Limb (tissue), 2 donors: ENCODE results near the gene SGSM1.
A peak's percentile ranks its signal among the peaks of the same experiment; 100 is the strongest.

ENCODE experiments used
- DNase-seq, 2 donors: peaks; one replicate each; pipeline ENCODE4 v3.0.0-alpha.2; 2016; ENCODE audit errors: extremely low spot score in 2 of 2

The SGSM1 gene

GRCh38 chr22:24948356-24949202, 142.6 kb downstream of the SGSM1 start:
- DNase-seq = no peak

- DNase-seq = no peak
These were observed 144.4 kb downstream of the SGSM1 start for GRCh38 chr22:24950272-24950902.

- peak; percentile 74 to 93 for DNase-seq
These were observed 146.2 kb downstream of the SGSM1 start, which contains the start of gene KIAA1671 for GRCh38 chr22:24951942-24952836. KIAA1671 (plus strand) TSS chr22:24952716; CDS start chr22:25028000, 75,284 bp downstream.

- DNase-seq = peak in 1 of 2 donors; percentile 40
These were observed 146.9 kb downstream of the SGSM1 start for GRCh38 chr22:24952837-24953383.

GRCh38 chr22:24953384-24954113, 147.5 kb downstream of the SGSM1 start:
- DNase-seq = peak in 1 of 2 donors; percentile 45

- no peak for DNase-seq
These were observed 148.1 kb downstream of the SGSM1 start for GRCh38 chr22:24954114-24954463.

GRCh38 chr22:24954856-24955255, 148.8 kb downstream of the SGSM1 start:
- DNase-seq = no peak

GRCh38 chr22:24957043-24957442, 151.0 kb downstream of the SGSM1 start:
- no peak for DNase-seq

GRCh38 chr22:24961217-24961844, 155.3 kb downstream of the SGSM1 start:
- DNase-seq = no peak

GRCh38 chr22:24962094-24962493, 156.1 kb downstream of the SGSM1 start:
- DNase-seq = no peak

GRCh38 chr22:24962835-24963234, 156.8 kb downstream of the SGSM1 start:
- no peak for DNase-seq

- no peak for DNase-seq
These were observed 158.4 kb downstream of the SGSM1 start for GRCh38 chr22:24964441-24964840.

- DNase-seq = no peak
These were observed 160.0 kb downstream of the SGSM1 start for GRCh38 chr22:24965822-24966626.

- DNase-seq = no peak
These were observed 162.1 kb downstream of the SGSM1 start for GRCh38 chr22:24968066-24968561.

- no peak for DNase-seq
These were observed 163.7 kb downstream of the SGSM1 start for GRCh38 chr22:24969560-24970301.

GRCh38 chr22:24972369-24972768, 166.4 kb downstream of the SGSM1 start:
- no peak for DNase-seq

- no peak for DNase-seq
These were observed 167.9 kb downstream of the SGSM1 start for GRCh38 chr22:24973872-24974271.

GRCh38 chr22:24975125-24975640, 169.2 kb downstream of the SGSM1 start:
- DNase-seq = no peak
